ENCODE results near the gene OR1M1.
"Not testable (repeated sequence)": the region's sequence is repeated elsewhere in the genome, so short reads cannot be mapped to it uniquely, and the experiment has no call there.

OR1M1 gene

DNA sequence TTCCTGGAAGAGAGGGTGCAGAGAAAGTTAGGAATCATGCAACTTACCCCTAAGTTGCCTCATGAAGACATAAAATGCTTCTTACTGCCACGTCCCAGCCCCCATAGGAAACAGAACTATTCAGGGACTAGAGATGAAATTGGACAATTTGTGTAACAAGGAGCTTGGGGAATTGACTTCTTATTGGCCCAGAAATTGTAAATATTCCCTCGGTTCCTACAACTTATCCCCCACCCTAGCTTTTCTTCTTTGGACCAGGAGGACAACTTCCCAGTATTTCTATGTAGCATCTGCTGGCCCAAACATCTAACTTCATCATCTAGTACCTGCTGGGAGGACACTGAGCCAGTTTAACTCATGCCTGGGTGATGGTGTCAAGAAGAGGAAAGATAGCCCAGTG lies at the start of gene OR1M1:
OR1M1 (plus strand) TSS at position 301 of the 400 bp plus-strand sequence. CDS start 6,184 bp downstream, outside the sequence.
- no peak for FAIRE-seq

DNA sequence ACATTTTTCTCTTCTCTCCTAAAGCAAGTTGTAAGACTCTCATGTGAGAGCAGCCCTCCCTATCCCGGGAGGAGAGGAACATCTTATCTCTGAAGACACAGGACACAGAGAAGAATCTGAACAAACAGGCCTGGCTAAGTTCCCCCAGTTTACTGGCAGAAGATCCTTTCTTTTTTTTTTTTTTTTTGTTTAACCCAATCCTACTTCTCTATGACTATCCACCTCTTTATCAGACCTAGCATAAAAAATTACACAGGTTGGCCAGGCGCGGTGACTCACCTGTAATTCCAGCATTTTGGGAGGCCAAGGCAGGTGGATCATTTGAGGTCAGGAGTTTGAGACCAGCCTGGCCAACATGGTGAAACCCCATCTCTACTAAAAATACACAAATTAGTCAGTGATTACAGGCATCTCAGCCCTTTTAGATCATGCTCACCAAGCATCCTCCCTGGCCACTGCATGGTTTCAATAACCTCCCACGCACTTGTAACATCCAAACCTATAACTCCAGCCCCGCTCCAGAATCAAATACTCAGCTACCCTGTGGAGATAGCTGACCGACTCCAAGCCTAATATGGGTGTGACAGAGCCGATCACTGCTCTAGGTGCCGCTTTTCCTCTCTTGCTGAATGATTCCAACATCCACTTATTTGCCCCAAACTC lies 49.3 kb upstream of the OR1M1 start:
- FAIRE-seq: no peak

- no peak for FAIRE-seq
Observed at GRCh38 chr19:9039728-9040127, 47.1 kb upstream of the OR1M1 start.

GRCh38 chr19:9040131-9040530 lies 46.7 kb upstream of the OR1M1 start:
- no peak for FAIRE-seq

- FAIRE-seq: no peak
Observed at GRCh38 chr19:9041023-9041422, 45.8 kb upstream of the OR1M1 start.

DNA sequence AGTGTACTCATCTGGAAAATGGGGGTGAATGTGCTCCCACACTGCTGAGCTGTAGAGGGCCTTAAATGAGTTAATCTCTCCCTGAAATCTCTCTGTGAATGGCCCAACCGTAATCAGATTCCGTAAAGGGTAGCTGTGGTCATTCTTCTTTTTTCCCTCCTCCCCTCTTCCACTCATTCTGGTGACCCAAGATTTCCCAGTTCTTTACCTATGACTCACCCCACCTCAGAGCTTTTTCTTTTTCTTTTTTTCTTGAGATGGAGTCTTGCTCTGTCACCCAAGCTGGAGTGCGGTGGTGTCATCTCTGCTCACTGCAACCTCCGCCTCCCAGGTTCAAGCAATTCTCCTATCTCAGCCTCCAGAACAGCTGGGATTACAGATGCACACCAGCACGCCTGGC lies 43.3 kb upstream of the OR1M1 start:
- no peak for FAIRE-seq

GRCh38 chr19:9044449-9044848 lies 42.4 kb upstream of the OR1M1 start:
- no peak for FAIRE-seq

DNA sequence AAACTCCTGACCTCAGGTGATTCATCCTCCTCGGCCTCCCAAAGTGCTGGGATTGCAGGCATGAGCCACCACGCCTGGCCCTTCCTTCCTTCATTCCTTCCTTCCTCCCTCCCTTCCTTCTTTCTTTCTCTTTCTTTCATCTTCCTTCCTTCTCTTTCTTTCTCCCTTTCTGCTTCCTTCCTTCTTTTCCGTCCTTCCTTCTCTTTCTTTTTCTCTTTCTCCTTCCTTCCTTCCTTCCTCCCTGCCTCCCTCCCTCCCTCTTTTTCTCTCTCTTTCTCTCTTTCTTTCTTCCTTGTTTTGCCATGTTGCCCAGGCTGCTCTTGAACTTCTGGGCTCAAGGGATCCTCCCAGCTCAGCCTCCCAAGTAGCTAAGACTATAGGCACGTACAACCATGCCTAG lies 40.2 kb upstream of the OR1M1 start:
- FAIRE-seq: no peak

DNA sequence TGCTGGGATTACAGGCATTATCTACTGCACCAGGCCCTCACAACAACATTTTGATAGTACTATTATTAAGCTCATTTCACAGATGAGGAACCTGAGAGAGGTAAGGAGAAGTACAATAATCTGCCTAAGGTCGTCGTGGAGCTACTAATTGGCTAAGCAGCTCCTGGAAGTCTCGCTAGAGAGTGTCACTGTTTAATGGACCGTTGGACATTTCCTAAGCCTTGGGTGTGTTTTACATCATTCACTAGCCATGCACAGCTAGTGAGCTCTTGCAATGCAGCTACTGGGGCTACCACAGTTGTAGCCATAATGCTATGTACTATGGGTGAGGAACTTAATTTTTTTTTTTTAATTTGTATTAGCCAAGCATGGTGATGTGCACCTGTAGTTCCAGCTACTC lies 34.0 kb upstream of the OR1M1 start:
- no peak for FAIRE-seq

GRCh38 chr19:9053674-9054073 lies 33.2 kb upstream of the OR1M1 start:
- not testable (repeated sequence) for FAIRE-seq

- no peak for FAIRE-seq
Observed at GRCh38 chr19:9054207-9054606, 32.7 kb upstream of the OR1M1 start.

- no peak for FAIRE-seq
Observed at GRCh38 chr19:9054765-9055164, 32.1 kb upstream of the OR1M1 start.

DNA sequence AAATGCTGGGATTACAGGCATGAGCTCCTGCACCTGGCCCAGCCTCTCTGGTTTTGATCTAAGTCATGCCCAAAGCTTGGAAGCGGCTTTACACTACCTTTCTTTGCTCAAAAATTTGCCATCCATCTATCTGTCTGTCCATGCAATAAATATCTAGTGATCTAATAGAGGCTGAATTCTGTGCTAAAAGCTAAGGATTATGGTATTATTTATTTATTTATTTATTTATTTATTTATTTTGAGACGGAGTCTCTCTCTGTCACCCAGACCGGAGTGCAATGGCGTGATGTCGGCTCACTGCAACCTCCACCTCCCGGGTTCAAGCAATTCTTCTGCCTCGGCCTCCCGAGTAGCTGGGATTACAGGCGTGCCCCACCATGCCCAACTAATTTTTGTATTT lies 30.7 kb upstream of the OR1M1 start:
- not testable (repeated sequence) for FAIRE-seq

DNA sequence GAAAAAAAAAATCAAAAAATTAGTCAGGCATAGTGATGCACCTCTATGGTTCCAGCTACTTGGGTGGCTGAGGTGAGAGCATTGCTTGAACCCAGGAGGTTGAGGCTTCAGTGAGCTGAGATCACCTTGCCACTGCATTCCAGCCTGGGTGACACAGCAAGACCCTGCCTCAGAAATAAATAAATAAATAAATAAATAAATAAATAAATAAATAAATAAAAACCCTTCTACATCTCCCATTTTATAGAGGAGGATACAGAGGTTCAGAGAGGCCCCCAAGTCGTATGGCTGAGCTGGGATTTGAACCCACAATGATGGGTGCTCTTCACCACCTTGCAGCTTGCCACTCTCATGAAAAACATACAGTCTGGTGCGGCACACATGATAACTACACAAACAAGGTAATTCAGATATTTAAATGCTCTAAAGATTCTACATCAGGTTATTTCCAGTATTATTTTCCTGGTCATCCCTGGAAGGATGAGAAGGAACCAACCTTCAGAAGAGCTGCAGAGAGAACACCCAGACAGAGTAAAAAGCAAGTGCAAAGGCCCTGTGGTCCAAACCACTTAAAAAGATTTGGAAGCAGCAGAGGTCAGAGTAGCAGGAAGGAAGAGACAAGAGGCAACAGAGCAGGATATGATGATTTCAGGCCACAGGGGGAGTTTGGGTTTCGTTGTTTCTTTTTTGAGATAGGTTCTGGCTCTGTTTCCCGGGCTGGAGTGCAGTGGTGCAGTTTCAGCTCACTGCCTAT lies 29.2 kb upstream of the OR1M1 start:
- FAIRE-seq: no peak

DNA sequence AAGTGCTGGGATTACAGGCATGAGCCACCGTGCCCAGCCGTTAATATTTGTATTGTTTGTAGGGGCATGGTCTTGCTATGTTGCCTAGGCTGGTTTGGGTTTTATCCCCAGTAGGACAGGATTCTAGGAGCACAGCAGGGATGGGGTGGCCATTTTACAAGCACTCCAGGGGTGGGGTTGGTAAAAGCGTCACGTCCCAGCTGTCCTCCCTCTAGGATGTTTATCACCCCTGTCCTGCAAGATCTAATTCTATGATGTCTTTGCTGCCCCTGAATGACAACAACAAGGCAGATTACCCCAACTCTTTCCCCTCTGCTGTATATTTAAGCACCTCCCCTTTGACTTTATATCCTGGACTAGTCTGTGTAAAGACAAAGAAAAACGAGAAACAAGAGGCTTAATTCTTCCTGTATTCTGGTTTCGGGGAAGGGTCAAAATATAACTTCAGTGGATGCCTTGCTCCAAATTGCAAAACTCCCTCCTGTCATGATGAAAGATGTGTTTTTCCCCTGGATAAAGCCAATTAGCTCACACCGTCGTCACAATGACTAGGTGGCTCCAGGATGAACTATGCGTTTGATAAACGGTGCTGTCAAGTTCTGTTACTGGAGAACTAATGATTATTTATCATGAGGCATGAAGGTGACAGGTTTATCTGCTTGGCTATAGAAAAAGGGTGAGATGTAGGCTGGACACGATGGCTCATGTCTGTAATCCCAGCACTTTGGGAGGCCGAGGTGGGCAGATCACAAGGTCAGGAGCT lies 27.8 kb upstream of the OR1M1 start:
- FAIRE-seq: no peak

DNA sequence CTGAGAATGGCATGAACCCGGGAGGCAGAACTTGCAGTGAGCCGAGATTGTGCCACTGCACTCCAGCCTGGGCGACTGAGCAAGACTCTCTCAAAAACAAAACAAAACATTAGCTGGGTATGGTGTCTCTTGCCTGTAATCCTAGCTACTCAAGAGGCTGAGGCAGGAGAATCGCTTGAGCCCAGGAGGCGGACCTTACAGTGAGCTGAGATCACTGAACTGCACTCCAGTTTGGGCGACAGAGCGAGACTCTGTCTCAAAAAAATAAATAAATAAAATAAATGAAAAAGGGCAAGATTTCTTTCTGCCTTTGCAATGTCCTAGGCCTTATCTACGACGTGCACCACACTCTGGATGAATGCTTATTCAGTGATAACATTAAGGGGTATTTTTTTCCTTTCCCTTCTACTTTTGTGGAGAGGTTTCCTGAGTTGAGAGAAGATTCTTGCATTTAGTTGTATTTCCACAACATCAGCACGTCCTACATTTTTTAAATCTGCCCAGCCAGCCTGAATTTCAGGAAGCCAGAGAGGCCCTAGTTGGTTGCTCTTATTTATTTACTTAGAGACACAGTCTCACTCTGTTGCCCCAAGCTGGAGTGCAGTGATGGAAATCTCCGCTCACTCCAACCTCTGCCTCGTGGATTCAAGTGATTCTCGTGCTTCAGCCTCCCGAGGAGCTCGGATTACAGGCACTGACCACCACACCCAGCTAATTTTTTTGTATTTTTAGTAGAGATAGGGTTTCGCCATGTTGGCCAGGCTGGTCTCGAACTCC lies 26.1 kb upstream of the OR1M1 start:
- FAIRE-seq: no peak

DNA sequence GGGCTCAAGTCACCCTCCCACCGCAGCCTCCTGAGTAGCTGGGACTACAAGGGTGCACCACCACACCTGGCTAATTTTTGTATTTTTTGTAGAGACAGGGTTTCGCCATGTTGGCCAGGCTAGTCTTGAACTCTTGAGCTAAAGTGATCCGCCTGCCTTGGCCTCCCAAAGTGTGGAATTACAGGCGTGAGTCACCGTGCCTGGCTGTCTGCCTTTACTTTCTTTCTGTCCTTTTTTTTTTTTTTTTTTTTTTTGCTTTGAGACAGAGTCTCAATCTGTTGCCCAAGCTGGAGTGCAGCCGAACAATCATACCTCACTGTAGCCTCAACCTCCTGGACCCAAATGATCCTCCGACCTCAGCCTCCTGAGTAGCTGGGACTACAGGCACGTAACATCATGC lies 25.0 kb upstream of the OR1M1 start:
- no peak for FAIRE-seq

GRCh38 chr19:9065457-9066014 lies 21.3 kb upstream of the OR1M1 start:
- FAIRE-seq: no peak

DNA sequence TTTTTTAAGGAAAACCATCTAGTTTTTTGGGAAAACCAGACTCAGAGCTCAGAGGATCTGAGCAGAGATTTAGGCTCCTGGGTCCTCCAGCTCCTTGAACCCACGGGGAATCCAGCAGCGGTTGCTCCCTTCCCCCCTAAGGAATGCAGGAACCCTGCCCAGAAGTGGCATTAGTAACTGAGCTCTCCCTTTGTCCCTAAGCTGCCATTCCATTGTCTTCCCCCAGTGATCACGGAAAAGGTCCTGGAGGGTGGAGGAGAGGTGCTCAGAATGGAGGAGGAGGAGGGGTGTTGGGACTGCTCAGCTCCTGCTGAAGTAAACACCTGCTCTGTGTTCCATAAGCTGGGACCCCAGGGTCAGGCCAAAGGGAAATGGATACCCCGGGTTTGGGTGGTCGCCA lies 16.8 kb upstream of the OR1M1 start:
- no peak for FAIRE-seq

GRCh38 chr19:9071720-9072119 lies 15.1 kb upstream of the OR1M1 start:
- not testable (repeated sequence) for FAIRE-seq

- no peak for FAIRE-seq
Observed at GRCh38 chr19:9073806-9074205, 13.1 kb upstream of the OR1M1 start.
